SIG-M5 treated with dmso at 0.1 percent for 504 hours (cell line): Measurements from ENCODE around the gene RANGRF.
A peak's percentile ranks its signal among the peaks of the same experiment; 100 is the strongest.

Experiments
- DNase-seq: peaks from one replicate; lab custom pipeline; 2025; ENCODE audit not compliant: unreplicated experiment; lab: John Stamatoyannopoulos, UW

RANGRF gene

DNA sequence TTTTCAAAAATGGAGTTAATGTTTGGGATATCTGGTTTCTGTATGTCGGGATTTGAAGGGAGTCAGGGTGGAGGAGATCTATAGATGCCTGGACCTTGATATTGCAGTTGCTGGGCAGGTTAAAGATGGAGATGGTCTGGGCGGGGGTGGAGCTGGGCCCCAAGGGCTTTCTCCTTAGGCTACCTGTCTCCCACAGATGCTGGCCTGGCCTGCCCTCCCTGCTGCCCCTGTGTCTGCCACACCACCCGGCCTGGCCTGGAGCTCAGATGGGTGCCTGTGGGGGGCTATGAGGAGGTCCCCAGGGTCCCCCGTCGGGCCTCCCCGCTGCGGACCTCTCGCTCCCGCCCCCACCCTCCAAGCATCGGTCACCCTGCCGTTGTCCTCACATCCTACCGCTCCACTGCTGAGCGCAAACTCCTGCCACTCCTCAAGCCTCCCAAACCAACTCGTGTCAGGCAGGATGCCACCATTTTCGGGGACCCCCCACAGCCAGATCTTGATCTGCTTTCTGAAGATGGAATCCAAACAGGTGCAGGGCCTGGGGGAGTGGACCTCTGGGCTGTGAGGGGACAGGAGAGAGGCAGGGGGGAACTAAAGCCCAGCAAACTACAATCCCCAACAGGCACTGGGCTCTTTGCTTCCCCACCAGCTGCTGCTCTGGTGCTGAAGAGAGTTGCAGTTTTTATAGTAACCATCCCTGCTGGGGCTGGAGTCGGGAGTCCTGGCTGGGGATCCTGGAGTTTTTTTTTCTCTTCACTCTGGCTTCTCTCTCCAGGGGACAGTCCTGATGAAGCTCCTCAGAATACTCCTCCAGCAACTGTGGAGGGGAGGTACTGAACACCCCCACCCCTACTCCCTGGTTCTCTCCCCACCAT is 24.5 kb downstream of the RANGRF start:
- no peak for DNase-seq

DNA sequence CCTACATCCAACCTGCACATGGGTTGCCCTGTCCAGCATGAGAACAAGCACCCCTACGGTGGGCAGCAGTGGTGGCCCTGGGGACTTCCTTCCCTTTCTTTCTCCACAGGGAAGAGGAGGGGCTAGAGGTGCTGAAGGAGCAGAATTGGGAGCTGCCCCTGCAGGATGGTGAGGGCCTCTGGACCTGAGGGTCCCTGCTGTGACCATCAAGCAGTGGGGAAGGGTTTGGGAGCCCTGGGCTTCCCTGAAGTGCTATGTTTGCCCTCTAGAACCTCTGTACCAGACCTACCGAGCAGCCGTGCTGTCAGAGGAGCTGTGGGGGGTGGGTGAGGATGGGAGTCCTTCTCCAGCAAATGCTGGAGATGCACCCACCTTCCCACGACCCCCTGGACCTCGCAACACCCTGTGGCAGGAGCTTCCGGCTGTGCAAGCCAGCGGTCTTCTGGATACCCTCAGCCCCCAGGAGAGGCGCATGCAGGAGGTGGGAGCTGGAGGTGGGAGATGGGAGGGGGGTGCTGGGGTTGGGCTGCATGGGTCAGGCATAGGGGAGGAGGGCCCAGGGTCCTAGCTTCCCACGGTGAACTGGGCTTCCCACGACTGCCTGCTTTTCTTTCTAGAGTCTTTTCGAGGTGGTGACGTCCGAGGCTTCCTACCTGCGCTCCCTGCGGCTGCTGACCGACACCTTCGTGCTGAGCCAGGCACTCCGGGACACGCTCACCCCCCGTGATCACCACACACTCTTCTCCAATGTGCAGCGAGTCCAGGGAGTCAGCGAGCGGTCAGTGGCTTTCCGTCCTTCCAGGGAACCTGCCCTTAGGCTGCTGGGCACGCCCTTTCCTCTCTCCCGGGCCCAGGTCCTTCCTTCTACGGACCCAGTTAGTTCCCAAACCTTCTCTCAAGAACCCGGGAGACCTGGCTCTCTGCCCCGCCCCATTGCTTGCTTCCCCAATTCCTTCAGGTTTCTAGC is 26.6 kb downstream of the RANGRF start:
- DNase-seq, result no peak

- no peak for DNase-seq
Measured at GRCh38 chr17:8315764-8316217, 27.3 kb downstream of the RANGRF start.

GRCh38 chr17:8318010-8318935 is 29.8 kb downstream of the RANGRF start:
- no peak for DNase-seq

DNA sequence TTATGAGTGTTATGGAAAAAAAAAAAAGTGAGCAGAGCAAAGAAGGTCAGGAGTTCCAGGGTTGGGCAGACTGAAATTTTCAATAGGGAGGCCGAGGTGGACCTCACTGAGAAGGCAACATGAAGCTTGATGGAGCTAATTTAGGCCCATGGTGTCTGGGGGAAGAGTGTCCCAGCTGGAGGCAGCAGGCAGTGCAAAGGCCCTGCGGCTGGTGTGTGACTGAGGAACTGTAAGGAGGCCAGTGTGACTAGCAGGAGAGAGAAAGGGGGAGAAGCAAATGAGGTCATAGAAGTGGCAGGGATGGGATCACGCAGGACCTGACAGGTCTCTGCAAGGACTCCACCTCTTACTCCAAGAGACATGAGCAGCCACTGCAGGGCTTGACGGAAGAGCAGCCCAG is 31.8 kb downstream of the RANGRF start:
- DNase-seq, result no peak

DNA sequence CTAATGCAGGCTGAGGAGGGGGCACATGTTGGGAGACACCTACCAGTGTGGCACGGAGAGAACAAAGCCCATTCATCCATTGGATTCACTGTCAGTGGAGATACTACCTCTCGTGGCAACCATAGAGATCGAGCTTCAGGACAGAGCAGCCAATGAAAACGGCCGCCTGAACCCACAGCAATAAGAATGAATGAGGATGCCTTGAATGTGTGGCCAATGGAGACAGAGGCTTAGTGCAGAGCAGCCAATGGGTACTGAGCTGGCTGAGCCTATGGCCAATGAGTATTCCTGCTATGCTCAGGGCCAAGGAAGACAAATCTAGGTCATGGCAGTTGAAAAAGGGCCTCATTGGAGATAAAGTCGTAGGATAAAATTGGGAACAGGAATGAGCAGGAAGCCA is 32.5 kb downstream of the RANGRF start:
- DNase-seq, result no peak

- DNase-seq, result no peak
Measured at GRCh38 chr17:8322061-8322460, 33.6 kb downstream of the RANGRF start.

GRCh38 chr17:8324132-8324531 is 35.7 kb downstream of the RANGRF start:
- DNase-seq, result no peak

GRCh38 chr17:8324923-8325322 is 36.5 kb downstream of the RANGRF start:
- DNase-seq, result peak; percentile 24

DNA sequence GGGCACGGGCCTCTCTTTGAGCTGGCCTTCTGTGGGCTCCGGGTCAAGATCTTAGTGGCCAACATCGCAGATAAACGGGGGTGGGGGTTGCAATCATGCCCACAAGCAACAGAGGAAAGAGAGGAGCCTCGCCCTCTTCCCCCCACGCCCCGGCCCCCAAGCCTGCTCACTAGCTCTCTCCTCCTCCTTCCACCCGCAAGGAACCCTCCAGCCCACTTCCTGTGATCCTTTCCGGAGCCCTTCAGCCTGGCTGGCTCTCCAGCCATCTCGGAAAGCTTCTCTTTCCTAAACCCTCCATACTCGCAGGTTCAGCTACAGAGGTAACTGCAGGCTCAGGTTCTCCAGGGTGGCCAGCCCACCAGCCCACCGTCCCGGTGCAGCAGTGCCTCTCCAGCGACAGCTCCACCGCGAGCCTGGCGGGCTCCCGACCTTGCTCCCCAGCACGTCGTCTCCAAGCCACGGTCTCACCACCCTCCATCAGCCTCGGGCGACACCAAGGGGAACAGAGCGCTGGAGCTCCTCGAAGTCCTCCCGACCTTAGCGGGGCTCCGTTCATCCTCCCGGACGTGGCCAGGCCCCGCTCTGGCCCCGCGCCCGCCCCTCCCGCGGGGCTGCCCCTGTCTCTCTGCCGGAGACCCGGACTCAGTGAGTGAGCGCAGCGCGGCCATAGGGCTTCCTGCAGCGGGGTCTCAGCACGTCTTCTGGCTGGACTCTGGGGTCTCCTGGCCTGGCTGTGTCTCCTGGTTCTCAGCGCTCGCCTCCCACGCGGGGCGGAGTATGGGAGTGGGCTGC is 38.2 kb downstream of the RANGRF start:
- peak; percentile 9 for DNase-seq

DNA sequence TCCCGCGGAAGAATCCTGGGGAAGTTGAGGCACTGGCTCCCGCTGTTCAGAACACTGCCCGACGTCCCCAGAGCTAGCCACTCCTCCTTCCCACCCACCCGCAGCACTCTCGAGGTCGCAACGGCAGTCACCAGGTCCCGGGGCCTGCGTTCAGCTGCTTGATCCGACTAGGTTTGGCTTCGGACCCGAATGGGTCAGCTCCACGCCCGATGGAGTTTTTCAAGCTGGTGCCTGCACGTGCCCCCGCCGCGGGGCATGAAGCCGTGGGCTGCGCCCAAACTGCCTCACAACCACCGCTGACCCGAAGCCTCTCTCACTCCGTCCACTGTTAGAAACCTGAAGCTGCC is 38.8 kb downstream of the RANGRF start:
- DNase-seq, result no peak

DNA sequence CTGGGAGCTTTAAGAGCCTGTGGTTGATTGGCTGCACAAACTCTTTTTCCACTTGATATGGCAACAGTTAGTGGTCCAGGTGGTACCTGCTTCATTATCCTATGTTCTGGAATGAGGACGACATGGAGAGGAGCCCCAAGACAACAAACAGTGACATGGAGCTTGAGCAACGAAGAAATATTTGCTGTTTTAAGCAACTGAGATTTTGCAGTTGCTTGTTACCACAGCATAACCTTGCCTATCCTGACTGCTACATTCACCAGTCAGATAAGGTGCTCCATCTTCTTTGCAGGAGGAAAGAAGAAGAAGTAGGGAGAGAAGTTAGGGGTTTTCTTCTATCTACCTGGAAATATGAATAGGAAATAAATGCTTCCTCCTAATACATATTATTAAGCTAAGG is 43.7 kb downstream of the RANGRF start:
- DNase-seq, result no peak

- no peak for DNase-seq
Measured at GRCh38 chr17:8332688-8333087, 44.2 kb downstream of the RANGRF start.

DNA sequence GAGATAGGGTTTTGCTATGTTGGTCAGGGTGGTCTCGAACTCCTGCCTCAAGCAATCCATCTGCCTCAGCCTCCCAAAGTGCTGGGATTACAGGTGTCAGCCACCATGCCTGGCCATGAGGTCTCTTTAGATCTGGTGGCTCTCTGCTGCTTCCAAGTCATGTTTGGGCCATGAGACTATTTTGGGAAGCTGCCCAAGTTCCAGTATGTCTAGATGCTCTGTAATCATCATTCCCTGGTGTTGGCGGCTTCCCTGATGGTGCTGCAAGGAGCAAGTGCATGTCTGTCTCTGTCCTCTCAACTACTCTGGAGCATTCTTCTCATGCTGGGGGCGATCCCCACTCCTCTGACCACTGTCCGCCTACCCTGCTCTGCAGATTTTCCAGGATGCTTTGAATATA is 44.8 kb downstream of the RANGRF start:
- DNase-seq, result no peak

- peak; percentile 68 for DNase-seq
Measured at GRCh38 chr17:8337802-8338752, 49.6 kb downstream of the RANGRF start.

GRCh38 chr17:8338753-8339140 is 50.3 kb downstream of the RANGRF start:
- DNase-seq, result no peak

DNA sequence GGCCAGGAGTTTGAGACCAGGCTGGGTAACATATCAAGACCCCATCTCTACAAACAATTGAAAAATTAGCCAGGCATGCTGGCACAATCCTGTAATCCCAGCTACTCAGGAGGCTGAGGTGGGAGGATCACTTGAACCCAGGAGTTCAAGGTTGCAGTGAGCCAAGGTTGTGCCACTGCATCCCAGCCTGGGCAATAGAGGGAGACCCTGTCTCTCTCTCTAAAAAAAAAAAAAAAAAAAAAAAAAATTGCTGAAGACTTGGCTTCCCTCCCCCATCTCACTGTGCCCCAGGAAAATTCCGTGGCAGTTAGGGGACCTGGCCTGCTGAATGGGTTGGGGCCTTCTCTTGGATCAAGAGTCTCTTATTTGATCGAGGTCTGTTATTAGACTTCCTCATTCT is 51.1 kb downstream of the RANGRF start, which contains the start of gene ODF4:
Gene ODF4 (plus strand): TSS at position 301 of the 400 bp plus-strand sequence. CDS start 212 bp downstream, outside the sequence.
- no peak for DNase-seq
